Stomach (tissue), 4 donors: ENCODE data around the gene EMD.

Experiments
- EP300 ChIP-seq: sonication (generic); formaldehyde crosslinking; IDR thresholded peaks from one replicate; pipeline ENCODE4 v1.6.1; 2017; ENCODE audit warnings: antibody characterized with exemption
- POLR2A ChIP-seq, 4 donors: fragments of 450-650 bp; IDR thresholded peaks; one replicate each; pipeline ENCODE4 v1.6.1; 2016; ENCODE audit warnings: antibody characterized with exemption in 4 of 4, control low read depth in 2 of 4, mild to moderate bottlenecking in 1 of 4, moderate library complexity in 1 of 4
- POLR2AphosphoS5 ChIP-seq, 3 donors: sonication (generic); formaldehyde crosslinking; IDR thresholded peaks; one replicate each; pipeline ENCODE4 v1.6.1; 2016; ENCODE audit warnings: antibody characterized with exemption in 3 of 3
- TF ChIP-seq, protein P1 (sequence below), 7 experiments: fragments of 450-650 bp in 4 of 7; fragments of 200-600 bp in 3 of 7; sonication (generic) in 3 of 7; IDR thresholded peaks; one replicate each; pipeline ENCODE4 v1.5.1; 2016 to 2019; ENCODE audit warnings: antibody characterized with exemption in 7 of 7, control low read depth in 2 of 7, mild to moderate bottlenecking in 1 of 7

DNA sequence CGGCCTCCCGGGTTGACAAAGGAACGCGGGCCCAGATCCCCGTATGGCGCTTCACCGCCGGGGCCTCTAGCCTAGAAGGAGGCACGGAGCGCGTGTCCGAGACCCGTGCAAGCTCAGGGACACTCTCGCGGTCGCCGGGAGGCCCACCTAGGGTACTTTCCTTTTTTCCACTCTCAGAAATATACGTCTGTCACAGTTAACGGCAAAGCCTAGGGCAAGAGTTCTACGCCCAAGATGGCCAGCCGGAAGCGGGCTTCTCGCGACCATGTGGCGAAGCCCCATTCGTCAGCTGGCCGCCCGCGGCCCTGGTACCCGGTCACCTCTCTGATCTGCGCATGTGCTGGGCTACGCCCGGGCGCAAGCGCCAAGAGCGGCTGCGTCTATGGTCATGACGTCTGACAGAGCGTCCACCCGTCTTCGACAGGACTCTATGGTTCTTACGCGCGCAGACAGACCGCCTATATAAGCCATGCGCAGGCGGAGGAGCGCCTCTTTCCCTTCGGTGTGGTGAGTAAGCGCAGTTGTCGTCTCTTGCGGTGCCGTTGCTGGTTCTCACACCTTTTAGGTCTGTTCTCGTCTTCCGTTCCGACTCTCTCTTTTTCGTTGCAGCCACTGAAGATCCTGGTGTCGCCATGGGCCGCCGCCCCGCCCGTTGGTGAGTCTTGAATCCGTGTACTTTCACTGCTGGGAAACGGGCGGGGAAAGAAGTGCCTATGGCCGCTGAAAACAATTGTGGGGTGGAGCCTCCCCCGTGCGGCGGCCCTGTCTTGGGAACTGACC lies 19.0 kb downstream of the EMD start, which contains the start of gene RPL10:
- TF ChIP-seq, protein P1, sequence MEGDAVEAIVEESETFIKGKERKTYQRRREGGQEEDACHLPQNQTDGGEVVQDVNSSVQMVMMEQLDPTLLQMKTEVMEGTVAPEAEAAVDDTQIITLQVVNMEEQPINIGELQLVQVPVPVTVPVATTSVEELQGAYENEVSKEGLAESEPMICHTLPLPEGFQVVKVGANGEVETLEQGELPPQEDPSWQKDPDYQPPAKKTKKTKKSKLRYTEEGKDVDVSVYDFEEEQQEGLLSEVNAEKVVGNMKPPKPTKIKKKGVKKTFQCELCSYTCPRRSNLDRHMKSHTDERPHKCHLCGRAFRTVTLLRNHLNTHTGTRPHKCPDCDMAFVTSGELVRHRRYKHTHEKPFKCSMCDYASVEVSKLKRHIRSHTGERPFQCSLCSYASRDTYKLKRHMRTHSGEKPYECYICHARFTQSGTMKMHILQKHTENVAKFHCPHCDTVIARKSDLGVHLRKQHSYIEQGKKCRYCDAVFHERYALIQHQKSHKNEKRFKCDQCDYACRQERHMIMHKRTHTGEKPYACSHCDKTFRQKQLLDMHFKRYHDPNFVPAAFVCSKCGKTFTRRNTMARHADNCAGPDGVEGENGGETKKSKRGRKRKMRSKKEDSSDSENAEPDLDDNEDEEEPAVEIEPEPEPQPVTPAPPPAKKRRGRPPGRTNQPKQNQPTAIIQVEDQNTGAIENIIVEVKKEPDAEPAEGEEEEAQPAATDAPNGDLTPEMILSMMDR (IDR thresholded peaks at IDR 0.05) = no peak
- TF ChIP-seq POLR2AphosphoS5 (IDR thresholded peaks at IDR 0.05) = peak; percentile 93 to 100 (median 99)
- no peak for TF ChIP-seq EP300
- peak in 2 of 4 donors; percentile 77 to 90 for TF ChIP-seq POLR2A (IDR thresholded peaks at IDR 0.05)
